ENCODE measurements around the gene TFPI. TPM values are rescaled to one million over a fixed set of nuclear protein-coding genes. Genes with fewer than 3 reads are reported as not detected.
A peak's percentile ranks its signal among the peaks of the same experiment; 100 is the strongest.
"Not testable (repeated sequence)": the region's sequence is repeated elsewhere in the genome, so short reads cannot be mapped to it uniquely, and the experiment has no call there.

TFPI gene
- total and polyA plus RNA-seq, 4 donors, result 169 to 253 (median 237) TPM

GRCh38 chr2:187541086-187542085, 12.8 kb downstream of the TFPI start:
- Histone ChIP-seq H3K36me3 (ENCODE audit: control insufficient read depth in 4 of 4, insufficient read depth in 4 of 4, low read length in 4 of 4) (peaks cover 0 to 8% (median 4%) of the 10 kb centered on the region in 4 donors), H3K27ac (ENCODE audit: low read depth in 1 of 2, low read length in 1 of 2) (peak overlapping the region; percentile 39 to 84), H3K9ac (ENCODE audit: insufficient read depth in 1 of 2, low read length in 2 of 2) (peak overlapping the region in 1 of 2 donors; percentile 4), H3K9me3 (ENCODE audit: control insufficient read depth in 4 of 4, insufficient read depth in 3 of 4, low read length in 3 of 4) (no peaks in the 10 kb centered on the region), H3K4me1 (ENCODE audit: control insufficient read depth in 5 of 5, insufficient read depth in 5 of 5, low read length in 5 of 5) (peaks cover 0 to 18% (median 2%) of the 10 kb centered on the region in 5 donors), H3K4me3 (no peak overlapping the region), H3K27me3 (ENCODE audit: control insufficient read depth in 3 of 3, insufficient read depth in 3 of 3, low read length in 2 of 3) (no peaks in the 10 kb centered on the region)
- peak in 2 of 3 donors; percentile 53 to 65 for DNase-seq
- ATAC-seq (ENCODE audit: insufficient read depth, low FRiP score), result peak; percentile 68
- WGBS, 2 donors, result 27 to 57% methylated on average over 7 of the region's 7 CpGs
- TF ChIP-seq CTCF (IDR thresholded peaks at IDR 0.05; ENCODE audit: control extremely low read depth, extremely low read depth), result no peak

GRCh38 chr2:187538222-187538621, 16.0 kb downstream of the TFPI start:
- WGBS, 2 donors, result 85 to 91% methylated on average over 2 of the region's 2 CpGs

GRCh38 chr2:187535381-187535780, 18.9 kb downstream of the TFPI start:
- ATAC-seq (ENCODE audit: insufficient read depth, low FRiP score), result not testable (repeated sequence)

More at GRCh38 chr2:187538222-187538621, 16.0 kb downstream of the TFPI start:
- H3K9ac ChIP-seq (ENCODE audit: insufficient read depth in 1 of 2, low read length in 2 of 2); DNase-seq; H3K36me3 ChIP-seq (ENCODE audit: control insufficient read depth in 4 of 4, insufficient read depth in 4 of 4, low read length in 4 of 4); H3K9me3 ChIP-seq (ENCODE audit: control insufficient read depth in 4 of 4, insufficient read depth in 3 of 4, low read length in 3 of 4); H3K27me3 ChIP-seq (ENCODE audit: control insufficient read depth in 3 of 3, insufficient read depth in 3 of 3, low read length in 2 of 3); ATAC-seq (ENCODE audit: insufficient read depth, low FRiP score); H3K4me1 ChIP-seq (ENCODE audit: control insufficient read depth in 5 of 5, insufficient read depth in 5 of 5, low read length in 5 of 5); H3K4me3 ChIP-seq; H3K27ac ChIP-seq (ENCODE audit: low read depth in 1 of 2, low read length in 1 of 2): not testable (repeated sequence)

GRCh38 chr2:187532333-187533120, 21.7 kb downstream of the TFPI start:
- H3K4me3 ChIP-seq, result no peak overlapping the region
- peaks cover 0 to 7% (median 1%) of the 10 kb centered on the region in 4 donors for H3K9me3 ChIP-seq (ENCODE audit: control insufficient read depth in 4 of 4, insufficient read depth in 3 of 4, low read length in 3 of 4)
- 88 to 91% methylated on average over 14 of the region's 14 CpGs for WGBS, 2 donors
- no peaks in the 10 kb centered on the region for H3K27me3 ChIP-seq (ENCODE audit: control insufficient read depth in 3 of 3, insufficient read depth in 3 of 3, low read length in 2 of 3)
- DNase-seq (no peak), ATAC-seq (ENCODE audit: insufficient read depth, low FRiP score) (no peak)
- no peak overlapping the region for H3K9ac ChIP-seq (ENCODE audit: insufficient read depth in 1 of 2, low read length in 2 of 2)
- peaks cover 0 to 6% (median 0%) of the 10 kb centered on the region in 5 donors for H3K4me1 ChIP-seq (ENCODE audit: control insufficient read depth in 5 of 5, insufficient read depth in 5 of 5, low read length in 5 of 5)
- no peak overlapping the region for H3K27ac ChIP-seq (ENCODE audit: low read depth in 1 of 2, low read length in 1 of 2)
- TF ChIP-seq CTCF (IDR thresholded peaks at IDR 0.05; ENCODE audit: control extremely low read depth, extremely low read depth), result no peak
- peaks cover 0 to 8% (median 5%) of the 10 kb centered on the region in 4 donors for H3K36me3 ChIP-seq (ENCODE audit: control insufficient read depth in 4 of 4, insufficient read depth in 4 of 4, low read length in 4 of 4)

More at GRCh38 chr2:187535381-187535780, 18.9 kb downstream of the TFPI start:
- DNase-seq; H3K4me1 ChIP-seq (ENCODE audit: control insufficient read depth in 5 of 5, insufficient read depth in 5 of 5, low read length in 5 of 5); H3K27ac ChIP-seq (ENCODE audit: low read depth in 1 of 2, low read length in 1 of 2); H3K36me3 ChIP-seq (ENCODE audit: control insufficient read depth in 4 of 4, insufficient read depth in 4 of 4, low read length in 4 of 4); H3K27me3 ChIP-seq (ENCODE audit: control insufficient read depth in 3 of 3, insufficient read depth in 3 of 3, low read length in 2 of 3); H3K4me3 ChIP-seq; H3K9ac ChIP-seq (ENCODE audit: insufficient read depth in 1 of 2, low read length in 2 of 2); H3K9me3 ChIP-seq (ENCODE audit: control insufficient read depth in 4 of 4, insufficient read depth in 3 of 4, low read length in 3 of 4): not testable (repeated sequence)
- 93 to 94% methylated on average over 1 of the region's 1 CpG for WGBS, 2 donors
